H9 (cell line): ENCODE data around the gene MAP3K9. TPM values are rescaled to one million over a fixed set of nuclear protein-coding genes. Genes with fewer than 3 reads are reported as not detected.

Experiments
- DNase-seq: peaks from one replicate; pipeline ENCODE4 v3.0.0-alpha.2; 2017
- H2AFZ ChIP-seq: one replicate; pipeline ENCODE4 v1.6.1; 2013; ENCODE audit warnings: mild to moderate bottlenecking, low read length, control low read depth, moderate library complexity
- H2AK5ac ChIP-seq: 2 replicates; pipeline ENCODE4 v1.6.1; 2013; ENCODE audit warnings: low read length, control low read depth, mixed read lengths; ENCODE audit not compliant: insufficient read length
- H2BK120ac ChIP-seq: one replicate; pipeline ENCODE4 v1.6.1; 2013; ENCODE audit warnings: low read depth, mild to moderate bottlenecking, low read length, control low read depth, inconsistent platforms; ENCODE audit not compliant: poor library complexity, severe bottlenecking
- H2BK12ac ChIP-seq: 2 replicates; pipeline ENCODE4 v1.6.1; 2013; ENCODE audit warnings: low read length, control low read depth, mixed read lengths, low read depth; ENCODE audit not compliant: insufficient read length
- H2BK15ac ChIP-seq: 2 replicates; pipeline ENCODE4 v1.6.1; 2013; ENCODE audit warnings: low read depth, low read length, control low read depth
- H2BK20ac ChIP-seq: one replicate; pipeline ENCODE4 v1.6.1; 2013; ENCODE audit warnings: low read depth, mild to moderate bottlenecking, low read length, control low read depth, inconsistent platforms; ENCODE audit not compliant: poor library complexity, severe bottlenecking
- H2BK5ac ChIP-seq: 2 replicates; pipeline ENCODE4 v1.6.1; 2013; ENCODE audit warnings: low read length, control low read depth, mixed read lengths; ENCODE audit not compliant: insufficient read length
- H3K14ac ChIP-seq: 2 replicates; pipeline ENCODE4 v1.6.1; 2013; ENCODE audit warnings: low read length, control low read depth; ENCODE audit not compliant: insufficient read depth
- H3K18ac ChIP-seq: 2 replicates; pipeline ENCODE4 v1.6.1; 2013; ENCODE audit warnings: low read depth, mild to moderate bottlenecking, mixed read lengths, low read length, control low read depth; ENCODE audit not compliant: insufficient read length
- H3K23ac ChIP-seq: 2 replicates; pipeline ENCODE4 v1.6.1; 2013; ENCODE audit warnings: low read length, control low read depth, mixed read lengths, low read depth; ENCODE audit not compliant: insufficient read length
- H3K23me2 ChIP-seq: 2 replicates; pipeline ENCODE4 v1.6.1; 2013; ENCODE audit warnings: low read depth, mild to moderate bottlenecking, mixed read lengths, low read length, control low read depth; ENCODE audit not compliant: insufficient read length, poor library complexity, severe bottlenecking
- H3K27ac ChIP-seq: 2 replicates; pipeline ENCODE4 v1.5.1; 2013; ENCODE audit warnings: low read length, control low read depth, mixed read lengths, low read depth; ENCODE audit not compliant: insufficient read length
- H3K27me3 ChIP-seq: 2 replicates; pipeline ENCODE4 v1.6.1; 2013; ENCODE audit warnings: low read length, control low read depth, inconsistent platforms; ENCODE audit not compliant: insufficient read depth
- H3K4ac ChIP-seq: 2 replicates; pipeline ENCODE4 v1.6.1; 2013; ENCODE audit warnings: low read depth, mild to moderate bottlenecking, control low read depth, inconsistent platforms, low read length, moderate library complexity
- H3K4me1 ChIP-seq: 2 replicates; pipeline ENCODE4 v1.6.1; 2013; ENCODE audit warnings: low read length, control low read depth, inconsistent platforms; ENCODE audit not compliant: insufficient read depth
- H3K4me2 ChIP-seq: 2 replicates; pipeline ENCODE4 v1.6.1; 2013; ENCODE audit warnings: low read length, control low read depth, mixed read lengths; ENCODE audit not compliant: insufficient read length, insufficient read depth
- H3K56ac ChIP-seq: 2 replicates; pipeline ENCODE4 v1.6.1; 2013; ENCODE audit warnings: low read depth, mild to moderate bottlenecking, mixed read lengths, low read length, control low read depth; ENCODE audit not compliant: insufficient read length
- H3K79me1 ChIP-seq: 2 replicates; pipeline ENCODE4 v1.6.1; 2013; ENCODE audit warnings: low read depth, mild to moderate bottlenecking, moderate library complexity, low read length, control low read depth, inconsistent platforms; ENCODE audit not compliant: insufficient read depth, poor library complexity, severe bottlenecking
- H3K79me2 ChIP-seq: 2 replicates; pipeline ENCODE4 v1.6.1; 2013; ENCODE audit warnings: low read length, control low read depth, inconsistent platforms; ENCODE audit not compliant: insufficient read depth
- H3K9ac ChIP-seq: 2 replicates; pipeline ENCODE4 v1.6.1; 2013; ENCODE audit warnings: low read length, control low read depth, mixed read lengths; ENCODE audit not compliant: insufficient read length; ENCODE audit errors: extremely low read depth
- H3K9me3 ChIP-seq: one replicate; pipeline ENCODE4 v1.6.1; 2013; ENCODE audit warnings: low read depth, low read length, inconsistent platforms; ENCODE audit not compliant: control insufficient read depth
- H3T11ph ChIP-seq: one replicate; pipeline ENCODE4 v1.6.1; 2013; ENCODE audit warnings: mild to moderate bottlenecking, low read length, control low read depth, inconsistent platforms
- H4K20me1 ChIP-seq: one replicate; pipeline ENCODE4 v1.6.1; 2013; ENCODE audit not compliant: control insufficient read depth, insufficient read length, insufficient read depth
- H4K5ac ChIP-seq: 2 replicates; pipeline ENCODE4 v1.6.1; 2013; ENCODE audit warnings: low read depth, mild to moderate bottlenecking, mixed read lengths, low read length, control low read depth; ENCODE audit not compliant: insufficient read length
- H4K8ac ChIP-seq: replicated peaks from 2 replicates; pipeline ENCODE4 v1.6.1; 2013; ENCODE audit warnings: low read length, control low read depth, mixed read lengths, low read depth; ENCODE audit not compliant: insufficient read length
- H4K91ac ChIP-seq: 2 replicates; pipeline ENCODE4 v1.6.1; 2013; ENCODE audit warnings: low read depth, mild to moderate bottlenecking, moderate library complexity, mixed read lengths, low read length, control low read depth; ENCODE audit not compliant: insufficient read length
- H3K27ac Mint-ChIP-seq, 3 experiments: 2 replicates in 2 of 3; 3 replicates in 1 of 3; pipeline ENCODE4 v1.8.0; 2020 to 2021; ENCODE audit warnings: mixed read lengths in 3 of 3, mild to moderate bottlenecking in 1 of 3, moderate library complexity in 1 of 3
- H3K27me3 Mint-ChIP-seq: 2 replicates; pipeline ENCODE4 v1.8.0; 2021; ENCODE audit warnings: low read depth, mild to moderate bottlenecking, moderate library complexity, mixed read lengths
- H3K36me3 Mint-ChIP-seq, 3 experiments: 2 replicates in 2 of 3; 3 replicates in 1 of 3; pipeline ENCODE4 v1.8.0; 2020 to 2021; ENCODE audit warnings: low read depth in 3 of 3, mixed read lengths in 3 of 3; ENCODE audit not compliant: insufficient read depth in 1 of 3
- H3K4me1 Mint-ChIP-seq, 2 experiments: 2 replicates each; pipeline ENCODE4 v1.8.0; 2020; ENCODE audit warnings: mixed read lengths in 2 of 2
- H3K4me3 Mint-ChIP-seq, 2 experiments: 2 replicates in 1 of 2; 3 replicates in 1 of 2; pipeline ENCODE4 v1.8.0; 2020 to 2021; ENCODE audit warnings: mild to moderate bottlenecking in 2 of 2, mixed read lengths in 2 of 2, moderate library complexity in 1 of 2
- H3K9me3 Mint-ChIP-seq, 2 experiments: 2 replicates in 1 of 2; 3 replicates in 1 of 2; pipeline ENCODE4 v1.8.0; 2020; ENCODE audit warnings: mild to moderate bottlenecking in 2 of 2, mixed read lengths in 2 of 2, moderate library complexity in 1 of 2
- WGBS: extraction: QIAGEN DNeasy Blood & Tissue Kit; methylation state at CpG from one replicate; pipeline ENCODE4 v1.1.7; 2013; ENCODE audit warnings: missing lambda C conversion rate, low lambda C conversion rate, mixed read lengths; ENCODE audit not compliant: insufficient read length; ENCODE audit errors: extremely low coverage; 5-methylcytosine and 5-hydroxymethylcytosine counted together
- total RNA-seq: library from RNA; stranded (reverse); gene quantifications from 2 replicates; pipeline ENCODE4 v1.2.1, GENCODE V29; 2021
- TF ChIP-seq, protein P1 (sequence below): fragments of 200-600 bp; sonication (generic); conservative IDR thresholded peaks from 3 replicates; pipeline ENCODE4 v1.8.0; 2021; ENCODE audit warnings: antibody characterized with exemption, mild to moderate bottlenecking

Gene MAP3K9
- total RNA-seq, 1 experiment from 2014 or later, result 20.0 TPM

GRCh38 chr14:70716958-70717357 is 92.4 kb downstream of the MAP3K9 start:
- no peak overlapping the region for H3K14ac ChIP-seq
- no peak overlapping the region for H4K8ac ChIP-seq
- no peak overlapping the region for H4K5ac ChIP-seq
- no peak overlapping the region for H3T11ph ChIP-seq
- H4K91ac ChIP-seq, result no peak overlapping the region
- H3K4ac ChIP-seq, result no peak overlapping the region
- no peaks in the 10 kb centered on the region for H3K79me2 ChIP-seq
- peak overlapping the region in 1 of 3 experiments; percentile 22; a peak in 1 of 7 replicates for H3K27ac Mint-ChIP-seq
- no peaks in the 10 kb centered on the region for H4K20me1 ChIP-seq
- no peak overlapping the region for H2BK12ac ChIP-seq
- no peak overlapping the region for H3K4me2 ChIP-seq
- no peaks in the 10 kb centered on the region for H3K9me3 ChIP-seq
- TF ChIP-seq, protein P1, sequence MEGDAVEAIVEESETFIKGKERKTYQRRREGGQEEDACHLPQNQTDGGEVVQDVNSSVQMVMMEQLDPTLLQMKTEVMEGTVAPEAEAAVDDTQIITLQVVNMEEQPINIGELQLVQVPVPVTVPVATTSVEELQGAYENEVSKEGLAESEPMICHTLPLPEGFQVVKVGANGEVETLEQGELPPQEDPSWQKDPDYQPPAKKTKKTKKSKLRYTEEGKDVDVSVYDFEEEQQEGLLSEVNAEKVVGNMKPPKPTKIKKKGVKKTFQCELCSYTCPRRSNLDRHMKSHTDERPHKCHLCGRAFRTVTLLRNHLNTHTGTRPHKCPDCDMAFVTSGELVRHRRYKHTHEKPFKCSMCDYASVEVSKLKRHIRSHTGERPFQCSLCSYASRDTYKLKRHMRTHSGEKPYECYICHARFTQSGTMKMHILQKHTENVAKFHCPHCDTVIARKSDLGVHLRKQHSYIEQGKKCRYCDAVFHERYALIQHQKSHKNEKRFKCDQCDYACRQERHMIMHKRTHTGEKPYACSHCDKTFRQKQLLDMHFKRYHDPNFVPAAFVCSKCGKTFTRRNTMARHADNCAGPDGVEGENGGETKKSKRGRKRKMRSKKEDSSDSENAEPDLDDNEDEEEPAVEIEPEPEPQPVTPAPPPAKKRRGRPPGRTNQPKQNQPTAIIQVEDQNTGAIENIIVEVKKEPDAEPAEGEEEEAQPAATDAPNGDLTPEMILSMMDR, result no peak
- H3K9ac ChIP-seq, result no peak overlapping the region
- H3K79me1 ChIP-seq, result no peaks in the 10 kb centered on the region
- peaks cover 2% of the 10 kb centered on the region for H3K4me1 ChIP-seq
- H2AK5ac ChIP-seq, result no peak overlapping the region
- no peak overlapping the region for H2BK15ac ChIP-seq
- no peak overlapping the region for H3K56ac ChIP-seq
- WGBS, result no CpG with 5 or more reads among the region's 1 CpG
- no peak overlapping the region for H3K18ac ChIP-seq
- no peak overlapping the region for H3K4me3 Mint-ChIP-seq
- no peak overlapping the region for H3K23ac ChIP-seq
- no peak overlapping the region for H2BK20ac ChIP-seq
- no peaks in the 10 kb centered on the region; the same call in 1 of the 2 replicates for H3K27me3 Mint-ChIP-seq
- peaks cover 30 to 34% of the 10 kb centered on the region in 2 experiments for H3K4me1 Mint-ChIP-seq
- H2BK120ac ChIP-seq, result no peak overlapping the region
- no peak overlapping the region for H2BK5ac ChIP-seq
- no peaks in the 10 kb centered on the region for H3K27me3 ChIP-seq
- 0 out of 5 replicates have a peak, but pooled peaks cover 0 to 4% of the 10 kb centered on the region in 2 experiments for H3K9me3 Mint-ChIP-seq
- no peak overlapping the region for H3K27ac ChIP-seq
- DNase-seq, result no peak
- peaks cover 0 to 5% (median 0%) of the 10 kb centered on the region in 3 experiments; a peak in 1 of 7 replicates for H3K36me3 Mint-ChIP-seq
- no peaks in the 10 kb centered on the region for H3K23me2 ChIP-seq
- H2AFZ ChIP-seq, result no peak overlapping the region
